CD4-positive, alpha-beta memory T cell (primary cell): Measurements from ENCODE around the gene BCAR3. TPM values are rescaled to one million over a fixed set of nuclear protein-coding genes. Genes with fewer than 3 reads are reported as not detected.

Experiments
- CTCF ChIA-PET: fragments of 350-600 bp; sonication (Branson Sonifier 250); formaldehyde crosslinking; loops from one replicate; lab custom pipeline; 2021; ENCODE audit warnings: inconsistent platforms; ENCODE audit not compliant: partially characterized antibody; lab: Charles Lee
- POLR2A ChIA-PET: fragments of 350-600 bp; sonication (Branson Sonifier 250); formaldehyde crosslinking; loops from one replicate; lab custom pipeline; 2021; ENCODE audit not compliant: partially characterized antibody; lab: Charles Lee
- DNase-seq, 5 donors: peaks; one replicate each; pipeline versions ENCODE4 v3.0.0 to v3.0.0-alpha.2; 2020 to 2022; ENCODE audit warnings: mixed read lengths in 1 of 5
- H3K27ac ChIP-seq: one replicate; pipeline ENCODE4 v1.7.0; 2013; ENCODE audit warnings: low read depth, low read length
- H3K27me3 ChIP-seq: 2 replicates; pipeline ENCODE4 v1.7.0; 2013; ENCODE audit warnings: mild to moderate bottlenecking, low read length, moderate library complexity; ENCODE audit not compliant: insufficient read depth
- H3K36me3 ChIP-seq: 2 replicates; pipeline ENCODE4 v1.7.0; 2013; ENCODE audit warnings: mild to moderate bottlenecking, low read length, moderate library complexity; ENCODE audit not compliant: insufficient read depth
- H3K4me1 ChIP-seq: 2 replicates; pipeline ENCODE4 v1.7.0; 2013; ENCODE audit warnings: mild to moderate bottlenecking, low read length, moderate library complexity; ENCODE audit not compliant: insufficient read depth
- H3K4me3 ChIP-seq, 2 donors: one replicate each; pipeline ENCODE4 v1.7.0; 2013; ENCODE audit warnings: low read length in 2 of 2, mild to moderate bottlenecking in 1 of 2
- H3K9me3 ChIP-seq, 2 donors: one replicate each; pipeline ENCODE4 v1.7.0; 2013; ENCODE audit warnings: low read length in 2 of 2, control low read depth in 1 of 2; ENCODE audit not compliant: control insufficient read depth in 1 of 2
- H3K27ac Mint-ChIP-seq, 7 donors: one replicate each; pipeline ENCODE4 v1.8.0; 2020 to 2021; ENCODE audit warnings: mixed read lengths in 7 of 7, mild to moderate bottlenecking in 6 of 7, inconsistent platforms in 3 of 7, moderate library complexity in 3 of 7
- H3K27me3 Mint-ChIP-seq, 2 donors: one replicate each; pipeline ENCODE4 v1.8.0; 2020 to 2021; ENCODE audit warnings: mixed read lengths in 2 of 2
- H3K36me3 Mint-ChIP-seq, 2 donors: one replicate each; pipeline ENCODE4 v1.8.0; 2020 to 2021; ENCODE audit warnings: mixed read lengths in 2 of 2, inconsistent platforms in 1 of 2, mild to moderate bottlenecking in 1 of 2
- H3K4me1 Mint-ChIP-seq, 4 donors: one replicate each; pipeline ENCODE4 v1.8.0; 2020 to 2021; ENCODE audit warnings: mixed read lengths in 4 of 4, mild to moderate bottlenecking in 1 of 4
- H3K4me3 Mint-ChIP-seq, 8 donors: one replicate each; pipeline ENCODE4 v1.8.0; 2020 to 2021; ENCODE audit warnings: mixed read lengths in 8 of 8, mild to moderate bottlenecking in 7 of 8, moderate library complexity in 6 of 8, inconsistent platforms in 3 of 8
- H3K9me3 Mint-ChIP-seq, 8 donors: one replicate each; pipeline ENCODE4 v1.8.0; 2020 to 2021; ENCODE audit warnings: mixed read lengths in 8 of 8, mild to moderate bottlenecking in 5 of 8, inconsistent platforms in 3 of 8, moderate library complexity in 1 of 8
- intact Hi-C: fragments of 100-400 bp; cut with micrococcal nuclease; formaldehyde crosslinking; loops from one replicate; pipeline ENCODE4 v1.15.1; 2023
- polyA plus RNA-seq, 2 donors: library from polyadenylated mRNA; unstranded; fragments of 300-500 nt; fragmentation: Illumina TruSeq; gene quantifications; one replicate each; pipeline ENCODE4 v1.2.3, GENCODE V29; 2021
- total RNA-seq, 2 experiments: library from RNA; stranded (reverse); gene quantifications; one replicate each; pipeline ENCODE4 v1.2.3, GENCODE V29; 2021

The BCAR3 gene
- total RNA-seq, result 1 to 10 TPM; 1.0 to 1.2 TPM
- under 1 TPM; 0.39 to 0.49 TPM for polyA plus RNA-seq

DNA sequence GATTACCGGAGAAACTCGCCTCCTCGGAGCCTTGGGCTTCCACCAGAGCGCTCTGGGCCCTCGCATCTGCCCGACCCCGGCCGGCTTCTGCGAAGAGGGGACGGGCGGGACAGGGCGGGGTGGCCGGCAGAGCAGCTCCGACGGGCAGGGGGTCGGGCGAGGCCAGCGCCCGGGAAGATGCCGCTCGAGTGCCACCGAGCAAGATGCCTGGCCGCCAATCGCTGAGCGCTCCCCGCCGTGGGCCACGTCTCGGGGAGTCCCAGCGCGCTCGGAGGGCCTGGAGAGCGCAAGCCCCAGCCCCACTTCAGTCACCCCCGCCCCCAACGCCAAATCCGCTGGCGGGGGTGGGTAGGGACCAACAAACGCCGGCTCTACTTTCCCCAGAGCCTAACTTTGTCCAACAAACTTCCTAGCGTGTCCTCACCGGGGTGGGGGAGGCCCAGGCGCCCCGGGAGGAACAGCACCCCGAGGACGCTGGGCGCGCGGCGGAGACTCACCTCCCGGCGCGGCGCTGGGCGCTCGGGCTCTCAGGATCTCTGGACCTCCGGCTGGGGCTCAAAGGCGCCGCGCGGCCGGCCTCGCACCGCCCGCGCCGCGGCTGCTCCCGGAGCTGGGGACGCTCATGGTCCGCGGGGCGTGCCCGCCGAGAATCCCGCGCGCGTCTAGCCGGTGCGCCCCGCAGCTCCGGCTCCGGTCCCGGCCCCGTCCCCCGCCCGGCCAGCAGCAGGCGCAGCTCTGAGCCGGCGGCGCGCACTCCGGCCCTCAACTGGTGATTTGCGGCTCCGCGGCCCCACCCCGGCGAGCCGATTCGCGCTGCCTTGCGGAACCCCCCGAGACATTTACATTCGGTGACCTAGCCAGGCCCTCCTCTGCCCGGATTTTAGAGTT is at the start of gene BCAR3:
Gene BCAR3 (minus strand): TSS at position 737 of the 888 bp plus-strand sequence. CDS start 6,907 bp downstream, outside the sequence.
- POLR2A ChIA-PET, result no interaction called here
- no peak within 1 kb of the TSS for H3K27ac ChIP-seq
- intact Hi-C loops, result no loop called here
- no peak for DNase-seq
- CTCF ChIA-PET, result interaction anchor here (1.2 to 1.3 kb wide), 2 partner anchors 9 to 14 kb away, joined by 3 to 5 read pairs; no protein-coding TSS in a partner anchor
- peaks cover 7% of the 10 kb centered on the region for H3K27me3 ChIP-seq
- H3K9me3 ChIP-seq, result no peaks in the 10 kb centered on the region
- H3K4me1 ChIP-seq, result peaks cover 10% of the 10 kb centered on the region
- peak within 1 kb of the TSS; percentile 75 to 88 (median 84) for H3K4me3 Mint-ChIP-seq
- H3K4me1 Mint-ChIP-seq, result peaks cover 9 to 17% (median 11%) of the 10 kb centered on the region in 4 donors
- H3K9me3 Mint-ChIP-seq, result peaks cover 0 to 2% (median 0%) of the 10 kb centered on the region in 8 donors
- peak within 1 kb of the TSS in 1 of 2 donors; percentile 12 for H3K4me3 ChIP-seq
- H3K27me3 Mint-ChIP-seq, result peaks cover 24 to 39% of the 10 kb centered on the region in 2 donors
- H3K27ac Mint-ChIP-seq, result peak within 1 kb of the TSS in 3 of 7 donors; percentile 2 to 74 (median 2)
- H3K36me3 ChIP-seq, result no peaks in the 10 kb centered on the region
- no peaks in the 10 kb centered on the region for H3K36me3 Mint-ChIP-seq

DNA sequence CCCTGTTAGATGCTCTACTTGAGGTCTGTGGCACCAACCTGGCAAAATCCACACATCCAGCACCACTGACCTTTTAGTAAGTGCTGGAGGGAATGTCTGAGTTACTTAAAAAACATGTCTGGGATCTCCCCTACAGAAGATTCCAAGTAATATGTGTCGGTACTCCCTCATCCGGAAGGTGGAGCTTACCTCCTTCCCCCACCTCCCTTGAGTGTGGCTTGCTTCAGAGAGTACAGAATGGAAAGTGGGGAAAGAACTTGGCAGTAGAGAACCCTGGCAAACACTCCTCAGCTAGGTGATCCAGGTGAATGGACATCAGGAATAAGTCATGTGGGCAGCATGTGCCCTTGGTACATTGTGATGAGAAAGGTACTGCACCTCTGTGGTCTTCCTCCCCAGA is 49.0 kb upstream of the BCAR3 start:
- Histone ChIP-seq H3K4me1 (no peaks in the 10 kb centered on the region), H3K27ac (no peak overlapping the region), H3K27me3 (no peaks in the 10 kb centered on the region), H3K36me3 (no peaks in the 10 kb centered on the region), H3K9me3 (no peaks in the 10 kb centered on the region), H3K4me3 (no peak overlapping the region)
- Mint-ChIP-seq H3K27me3 (no peaks in the 10 kb centered on the region), H3K4me3 (no peak overlapping the region), H3K27ac (peak overlapping the region in 1 of 7 donors; percentile 2), H3K36me3 (no peaks in the 10 kb centered on the region), H3K9me3 (no peaks in the 10 kb centered on the region), H3K4me1 (no peaks in the 10 kb centered on the region)
- POLR2A ChIA-PET, result no interaction called here
- CTCF ChIA-PET, result no interaction called here
- intact Hi-C loops, result no loop called here
- DNase-seq, result no peak

DNA sequence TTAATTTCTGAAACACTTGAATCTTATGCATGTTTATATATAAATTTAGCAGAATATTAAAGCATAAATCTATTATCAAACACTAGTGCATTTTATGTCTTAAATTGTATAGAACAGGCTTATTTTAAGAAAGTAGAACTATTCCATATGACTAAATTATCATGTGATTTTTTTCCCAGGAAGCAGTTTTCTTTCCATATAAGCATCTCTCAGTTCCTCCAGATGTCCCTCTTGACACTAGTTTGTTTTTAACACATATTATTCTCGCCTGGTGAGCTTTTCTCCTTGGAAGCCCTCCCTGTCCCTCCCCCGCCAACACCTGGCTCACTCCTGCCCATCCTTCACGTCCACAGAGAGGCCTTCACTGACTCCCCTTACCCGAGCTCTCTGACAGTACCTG is 48.3 kb upstream of the BCAR3 start:
- Mint-ChIP-seq H3K27ac (peak overlapping the region in 1 of 7 donors; percentile 14), H3K4me3 (no peak overlapping the region), H3K4me1 (no peaks in the 10 kb centered on the region), H3K9me3 (no peaks in the 10 kb centered on the region), H3K27me3 (no peaks in the 10 kb centered on the region), H3K36me3 (no peaks in the 10 kb centered on the region)
- Histone ChIP-seq H3K9me3 (no peaks in the 10 kb centered on the region), H3K36me3 (no peaks in the 10 kb centered on the region), H3K4me1 (no peaks in the 10 kb centered on the region), H3K4me3 (no peak overlapping the region), H3K27ac (no peak overlapping the region), H3K27me3 (no peaks in the 10 kb centered on the region)
- ChIA-PET POLR2A (no interaction called here), CTCF (no interaction called here)
- intact Hi-C loops, result no loop called here
- DNase-seq, result no peak

DNA sequence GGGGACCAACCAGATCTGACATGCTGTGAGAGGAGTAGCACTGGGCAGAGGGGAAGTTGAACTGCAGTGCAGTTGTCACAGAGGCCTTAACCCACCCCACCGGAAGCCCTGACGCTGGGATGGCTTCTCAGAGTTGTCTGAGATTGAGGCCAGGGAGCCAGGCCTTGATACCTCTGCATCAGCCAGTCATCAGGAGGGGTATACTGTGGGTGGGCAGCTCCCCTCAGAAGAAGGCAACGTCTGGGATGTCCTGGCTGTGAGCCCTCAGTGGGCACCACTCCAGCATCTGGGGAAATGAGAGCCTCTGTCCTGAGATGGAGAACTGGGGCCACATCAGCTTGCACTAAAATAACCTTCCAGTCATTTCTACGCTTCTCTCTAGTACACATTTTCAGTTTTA is 47.9 kb upstream of the BCAR3 start:
- CTCF ChIA-PET, result no interaction called here
- no peaks in the 10 kb centered on the region for H3K9me3 ChIP-seq

DNA sequence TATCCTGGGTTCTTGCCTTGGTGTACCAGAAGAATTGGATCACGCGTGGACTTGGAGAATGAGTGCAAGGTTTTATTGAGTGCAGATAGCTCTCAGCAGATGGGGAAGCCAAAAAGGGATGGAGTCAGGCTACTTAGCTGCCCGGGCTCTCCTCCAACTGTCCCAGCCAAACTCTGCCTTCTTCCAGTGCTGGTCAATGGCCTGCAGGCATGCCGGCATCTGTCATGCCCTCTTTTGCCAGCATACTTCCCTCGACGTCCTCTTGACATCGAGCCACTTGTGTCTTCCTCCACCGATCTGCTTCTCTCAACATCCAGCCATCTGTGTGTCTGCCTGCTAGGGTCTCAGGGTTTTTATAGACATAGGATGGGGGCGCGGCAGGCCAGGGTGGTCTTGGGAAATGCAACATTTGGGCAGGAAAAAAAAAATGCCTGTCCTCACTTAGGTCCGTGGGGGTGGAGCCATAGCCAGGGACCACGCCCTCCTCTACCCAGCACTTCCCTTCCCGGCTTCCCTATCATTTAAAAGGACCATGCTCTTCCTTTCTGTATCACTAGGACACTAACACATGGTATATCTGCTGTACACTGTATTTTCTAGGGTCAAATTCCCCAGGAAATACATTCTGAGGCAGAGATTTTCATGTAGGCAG is 47.0 kb upstream of the BCAR3 start:
- H3K4me3 Mint-ChIP-seq, result no peak overlapping the region
- no peaks in the 10 kb centered on the region for H3K27me3 Mint-ChIP-seq
- no peaks in the 10 kb centered on the region for H3K9me3 Mint-ChIP-seq
- H3K4me1 ChIP-seq, result no peaks in the 10 kb centered on the region
- no peaks in the 10 kb centered on the region for H3K36me3 ChIP-seq
- CTCF ChIA-PET, result no interaction called here
- intact Hi-C loops, result no loop called here
- no peak overlapping the region for H3K27ac Mint-ChIP-seq
- no peak for DNase-seq
- no peak overlapping the region for H3K4me3 ChIP-seq
- no peaks in the 10 kb centered on the region for H3K9me3 ChIP-seq
- H3K27ac ChIP-seq, result no peak overlapping the region
- no peaks in the 10 kb centered on the region for H3K27me3 ChIP-seq
- POLR2A ChIA-PET, result no interaction called here
- H3K36me3 Mint-ChIP-seq, result no peaks in the 10 kb centered on the region
- H3K4me1 Mint-ChIP-seq, result no peaks in the 10 kb centered on the region

More for the DNA sequence above, 47.9 kb upstream of the BCAR3 start:
- Histone ChIP-seq H3K4me1 (no peaks in the 10 kb centered on the region), H3K27me3 (no peaks in the 10 kb centered on the region), H3K27ac (no peak overlapping the region), H3K4me3 (no peak overlapping the region), H3K36me3 (no peaks in the 10 kb centered on the region)
- Mint-ChIP-seq H3K4me3 (no peak overlapping the region), H3K27me3 (no peaks in the 10 kb centered on the region), H3K4me1 (no peaks in the 10 kb centered on the region), H3K36me3 (no peaks in the 10 kb centered on the region), H3K9me3 (no peaks in the 10 kb centered on the region), H3K27ac (no peak overlapping the region)
- intact Hi-C loops, result no loop called here
- no peak for DNase-seq
- POLR2A ChIA-PET, result no interaction called here

DNA sequence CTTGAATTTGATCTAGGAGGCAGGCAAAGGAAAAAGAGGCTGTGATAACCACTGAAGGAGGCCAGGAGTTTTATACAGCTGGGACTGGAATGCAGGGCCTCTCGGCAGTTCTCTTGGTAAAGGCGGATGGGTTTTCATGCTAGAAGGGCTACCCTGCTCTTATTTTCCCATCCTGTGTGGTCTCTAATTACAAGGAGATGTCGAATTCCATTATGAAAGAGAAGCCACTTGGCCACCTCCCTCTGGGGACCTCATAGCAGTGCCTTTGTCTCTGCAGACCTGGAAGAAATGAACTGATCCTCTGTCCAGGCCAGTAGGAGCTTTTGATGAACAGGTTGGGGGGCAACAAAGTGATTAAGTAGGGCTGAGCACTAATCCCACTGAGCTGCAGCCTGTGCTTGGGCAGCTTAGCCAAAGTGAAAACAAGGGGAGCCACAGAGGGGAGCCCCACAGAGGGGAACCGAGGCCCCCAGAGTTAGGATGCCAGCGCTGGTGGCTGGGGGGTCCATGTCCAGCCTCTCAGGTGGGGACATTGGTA is 42.2 kb upstream of the BCAR3 start:
- CTCF ChIA-PET, result no interaction called here
- POLR2A ChIA-PET, result no interaction called here
- no peak overlapping the region for H3K4me3 Mint-ChIP-seq
- no peaks in the 10 kb centered on the region for H3K27me3 ChIP-seq
- no peaks in the 10 kb centered on the region for H3K4me1 Mint-ChIP-seq
- no peaks in the 10 kb centered on the region for H3K36me3 Mint-ChIP-seq
- H3K9me3 Mint-ChIP-seq, result no peaks in the 10 kb centered on the region
- H3K27ac ChIP-seq, result no peak overlapping the region
- H3K36me3 ChIP-seq, result no peaks in the 10 kb centered on the region
- no peaks in the 10 kb centered on the region for H3K9me3 ChIP-seq
- intact Hi-C loops, result no loop called here
- H3K27ac Mint-ChIP-seq, result no peak overlapping the region
- H3K4me3 ChIP-seq, result no peak overlapping the region
- H3K4me1 ChIP-seq, result no peaks in the 10 kb centered on the region
- no peaks in the 10 kb centered on the region for H3K27me3 Mint-ChIP-seq
- no peak for DNase-seq

DNA sequence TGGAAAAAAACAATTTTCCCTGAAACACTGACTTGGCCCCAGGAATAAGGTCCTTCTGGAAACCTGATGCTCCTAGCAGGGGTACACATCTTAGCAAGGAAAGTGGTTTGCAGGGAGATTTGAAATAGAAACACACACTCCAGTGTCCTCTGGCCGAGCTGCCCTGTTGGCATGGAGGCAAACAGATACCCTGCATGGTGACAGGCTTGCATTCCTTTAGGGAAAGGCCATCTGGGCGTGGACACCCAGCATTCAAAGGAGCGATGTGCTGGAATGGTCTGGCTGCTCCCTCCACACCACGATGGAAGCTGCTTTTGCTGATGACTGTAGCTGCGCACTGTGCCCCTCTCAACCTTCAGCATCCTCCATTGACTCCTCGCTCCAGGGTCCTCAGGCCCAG is 41.5 kb upstream of the BCAR3 start:
- H3K36me3 Mint-ChIP-seq, result no peaks in the 10 kb centered on the region
- no peaks in the 10 kb centered on the region for H3K4me1 Mint-ChIP-seq
- H3K9me3 ChIP-seq, result no peaks in the 10 kb centered on the region
- POLR2A ChIA-PET, result no interaction called here
- no peak overlapping the region for H3K4me3 Mint-ChIP-seq
- H3K27ac Mint-ChIP-seq, result no peak overlapping the region
- H3K9me3 Mint-ChIP-seq, result peaks cover 0 to 3% (median 0%) of the 10 kb centered on the region in 8 donors
- no peaks in the 10 kb centered on the region for H3K4me1 ChIP-seq
- no peaks in the 10 kb centered on the region for H3K27me3 Mint-ChIP-seq
- no peak for DNase-seq
- H3K4me3 ChIP-seq, result no peak overlapping the region
- no peak overlapping the region for H3K27ac ChIP-seq
- H3K27me3 ChIP-seq, result no peaks in the 10 kb centered on the region
- no peaks in the 10 kb centered on the region for H3K36me3 ChIP-seq
- CTCF ChIA-PET, result no interaction called here
- intact Hi-C loops, result no loop called here
